ENCODE data around the gene CPNE7. TPM values are rescaled to one million over a fixed set of nuclear protein-coding genes. Genes with fewer than 3 reads are reported as not detected.

Gene CPNE7
- total and polyA plus RNA-seq, 8 donors = 0.92 to 6.2 (median 1.8) TPM; not detected in 1

DNA sequence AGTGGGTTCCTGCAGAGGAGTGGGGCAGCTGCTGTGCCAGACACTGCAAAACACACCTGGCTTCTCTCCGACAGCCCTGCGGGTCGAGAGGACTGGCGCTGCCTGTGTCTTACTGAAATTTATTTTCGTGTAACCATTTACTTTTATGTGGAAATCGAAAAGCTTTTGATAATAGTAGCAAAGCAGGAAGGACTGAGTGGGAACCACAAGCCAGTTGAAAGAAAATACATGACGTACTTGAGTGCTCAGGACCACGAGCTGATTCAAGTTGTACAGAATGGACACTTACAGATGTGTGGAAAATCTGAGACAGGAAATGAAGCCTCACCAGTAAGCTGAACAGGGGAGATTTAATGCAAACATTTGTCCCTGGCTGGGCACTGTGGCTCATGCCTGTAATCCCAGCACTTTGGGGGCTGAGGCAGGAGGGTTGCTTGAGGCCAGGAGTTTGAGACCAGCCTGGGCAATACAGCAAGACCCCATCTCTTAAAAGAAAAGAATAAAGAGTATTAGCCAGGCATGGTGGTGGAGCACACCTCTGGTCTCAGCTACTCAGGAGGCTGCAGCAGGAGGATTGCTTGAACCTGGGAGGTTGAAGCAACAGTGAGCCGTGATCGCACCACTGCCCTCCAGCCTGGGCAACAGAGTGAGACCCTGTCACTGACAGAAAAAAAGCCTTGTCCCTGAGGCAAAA lies 26.4 kb upstream of the CPNE7 start:
- 82 to 91% (median 90%) methylated on average over 10 of the region's 10 CpGs for WGBS, 5 donors
- no peak overlapping the region for H3K4me3 ChIP-seq
- no peak for DNase-seq
- no peak overlapping the region for H3K27ac ChIP-seq
- H3K27me3 ChIP-seq = no peaks in the 10 kb centered on the region
- peaks cover 48 to 100% (median 100%) of the 10 kb centered on the region in 4 donors for H3K36me3 ChIP-seq
- intact Hi-C loops (cut with DNase I; ENCODE audit: low total_unique reads) = no loop called here
- H3K9me3 ChIP-seq = no peaks in the 10 kb centered on the region
- peaks cover 0 to 19% (median 15%) of the 10 kb centered on the region in 4 donors for H3K4me1 ChIP-seq
- TF ChIP-seq, protein P1, sequence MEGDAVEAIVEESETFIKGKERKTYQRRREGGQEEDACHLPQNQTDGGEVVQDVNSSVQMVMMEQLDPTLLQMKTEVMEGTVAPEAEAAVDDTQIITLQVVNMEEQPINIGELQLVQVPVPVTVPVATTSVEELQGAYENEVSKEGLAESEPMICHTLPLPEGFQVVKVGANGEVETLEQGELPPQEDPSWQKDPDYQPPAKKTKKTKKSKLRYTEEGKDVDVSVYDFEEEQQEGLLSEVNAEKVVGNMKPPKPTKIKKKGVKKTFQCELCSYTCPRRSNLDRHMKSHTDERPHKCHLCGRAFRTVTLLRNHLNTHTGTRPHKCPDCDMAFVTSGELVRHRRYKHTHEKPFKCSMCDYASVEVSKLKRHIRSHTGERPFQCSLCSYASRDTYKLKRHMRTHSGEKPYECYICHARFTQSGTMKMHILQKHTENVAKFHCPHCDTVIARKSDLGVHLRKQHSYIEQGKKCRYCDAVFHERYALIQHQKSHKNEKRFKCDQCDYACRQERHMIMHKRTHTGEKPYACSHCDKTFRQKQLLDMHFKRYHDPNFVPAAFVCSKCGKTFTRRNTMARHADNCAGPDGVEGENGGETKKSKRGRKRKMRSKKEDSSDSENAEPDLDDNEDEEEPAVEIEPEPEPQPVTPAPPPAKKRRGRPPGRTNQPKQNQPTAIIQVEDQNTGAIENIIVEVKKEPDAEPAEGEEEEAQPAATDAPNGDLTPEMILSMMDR (IDR thresholded peaks at IDR 0.05) = no peak
- TF ChIP-seq EP300 (IDR thresholded peaks at IDR 0.05) = no peak
- no peak for TF ChIP-seq POLR2AphosphoS5 (IDR thresholded peaks at IDR 0.05)
- no peak for TF ChIP-seq POLR2A (IDR thresholded peaks at IDR 0.05)

DNA sequence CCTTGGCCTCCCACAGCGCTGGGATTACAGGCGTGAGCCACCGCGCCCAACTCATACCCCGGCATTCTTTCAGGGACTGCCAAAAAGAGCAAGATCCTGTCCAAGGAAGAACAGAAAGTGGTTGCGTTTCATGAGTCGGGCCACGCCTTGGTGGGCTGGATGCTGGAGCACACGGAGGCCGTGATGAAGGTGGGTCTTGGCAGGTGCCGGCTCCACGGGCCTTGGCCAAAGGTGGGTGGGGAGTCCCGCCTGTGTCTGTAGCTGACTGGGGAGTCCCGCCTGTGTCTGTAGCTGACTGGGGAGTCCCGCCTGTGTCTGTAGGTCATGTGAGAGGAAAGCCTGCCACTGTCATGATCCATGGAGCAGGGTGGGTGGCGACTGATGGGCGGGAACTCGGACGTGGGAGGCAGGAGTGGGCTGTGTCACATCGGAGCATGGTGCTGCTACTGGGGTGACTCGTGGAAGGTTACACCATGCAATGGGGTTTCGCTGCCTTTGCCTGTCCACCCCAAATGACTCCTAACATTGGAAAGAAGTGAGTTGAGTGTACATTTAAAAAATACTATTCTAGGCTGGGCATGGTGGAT lies 25.0 kb upstream of the CPNE7 start:
- WGBS, 5 donors = 89 to 94% (median 92%) methylated on average over 19 to 22 of the region's 22 CpGs

DNA sequence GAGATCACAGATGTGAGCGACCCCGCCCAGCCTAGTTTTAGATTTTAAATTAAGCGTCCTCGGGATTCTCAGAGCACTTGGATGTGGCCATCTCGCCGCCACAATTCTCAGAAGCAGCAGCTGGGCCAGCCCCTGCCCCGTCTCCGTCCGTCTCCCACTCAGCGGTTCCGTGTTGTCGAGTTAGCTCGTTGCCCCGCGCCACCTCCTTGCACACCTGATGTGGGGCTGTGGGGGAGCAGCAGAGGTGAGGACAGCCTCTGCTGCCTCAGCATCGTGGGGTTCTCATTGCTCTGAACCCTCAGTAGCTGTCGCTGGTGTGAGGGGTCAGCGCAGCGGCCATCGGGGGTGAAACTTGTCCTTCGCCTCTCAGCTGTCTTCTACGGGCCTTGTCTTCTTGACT lies 23.2 kb upstream of the CPNE7 start:
- no peaks in the 10 kb centered on the region for H3K27me3 ChIP-seq
- TF ChIP-seq EP300 (IDR thresholded peaks at IDR 0.05) = no peak
- TF ChIP-seq POLR2A (IDR thresholded peaks at IDR 0.05) = no peak
- TF ChIP-seq, protein P1 (IDR thresholded peaks at IDR 0.05) = no peak
- TF ChIP-seq POLR2AphosphoS5 (IDR thresholded peaks at IDR 0.05) = no peak
- peaks cover 54 to 100% (median 100%) of the 10 kb centered on the region in 4 donors for H3K36me3 ChIP-seq
- H3K27ac ChIP-seq = no peak overlapping the region
- no peak overlapping the region for H3K4me3 ChIP-seq
- peaks cover 0 to 5% (median 0%) of the 10 kb centered on the region in 4 donors for H3K4me1 ChIP-seq
- no peak for DNase-seq
- intact Hi-C loops (cut with DNase I; ENCODE audit: low total_unique reads) = no loop called here
- no peaks in the 10 kb centered on the region for H3K9me3 ChIP-seq
- WGBS, 5 donors = 94 to 96% (median 95%) methylated on average over 22 of the region's 22 CpGs

More for the DNA sequence above, 25.0 kb upstream of the CPNE7 start:
- DNase-seq = no peak
- Histone ChIP-seq H3K4me1 (peaks cover 0 to 11% (median 9%) of the 10 kb centered on the region in 4 donors), H3K36me3 (peaks cover 53 to 100% (median 100%) of the 10 kb centered on the region in 4 donors), H3K4me3 (no peak overlapping the region), H3K27me3 (no peaks in the 10 kb centered on the region), H3K27ac (no peak overlapping the region), H3K9me3 (no peaks in the 10 kb centered on the region)
- TF ChIP-seq EP300 (IDR thresholded peaks at IDR 0.05) (no peak), POLR2AphosphoS5 (IDR thresholded peaks at IDR 0.05) (no peak), POLR2A (IDR thresholded peaks at IDR 0.05) (no peak)
- TF ChIP-seq, protein P1 (IDR thresholded peaks at IDR 0.05) = no peak
- intact Hi-C loops (cut with DNase I; ENCODE audit: low total_unique reads) = no loop called here

DNA sequence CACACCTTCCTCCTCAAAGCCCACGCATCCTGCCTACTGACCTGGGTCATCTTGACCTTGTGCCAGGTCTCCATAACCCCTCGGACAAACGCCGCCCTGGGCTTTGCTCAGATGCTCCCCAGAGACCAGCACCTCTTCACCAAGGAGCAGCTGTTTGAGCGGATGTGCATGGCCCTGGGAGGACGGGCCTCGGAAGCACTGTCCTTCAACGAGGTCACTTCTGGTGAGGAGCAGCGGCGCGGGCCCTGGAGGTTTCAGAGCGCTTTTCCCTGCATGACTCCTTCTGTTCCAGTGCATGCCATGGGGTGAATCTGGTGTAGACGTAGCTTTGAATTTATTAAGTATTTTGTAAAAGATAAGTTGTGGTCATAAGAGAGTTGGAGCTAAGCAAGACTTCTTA lies 22.6 kb upstream of the CPNE7 start:
- no peak overlapping the region for H3K4me3 ChIP-seq
- TF ChIP-seq POLR2AphosphoS5 (IDR thresholded peaks at IDR 0.05) (no peak), POLR2A (IDR thresholded peaks at IDR 0.05) (no peak), EP300 (IDR thresholded peaks at IDR 0.05) (no peak)
- TF ChIP-seq, protein P1 (IDR thresholded peaks at IDR 0.05) = no peak
- DNase-seq = no peak
- H3K4me1 ChIP-seq = peaks cover 0 to 11% (median 3%) of the 10 kb centered on the region in 4 donors
- no peak overlapping the region for H3K27ac ChIP-seq
- H3K9me3 ChIP-seq = no peaks in the 10 kb centered on the region
- peaks cover 52 to 96% (median 96%) of the 10 kb centered on the region in 4 donors for H3K36me3 ChIP-seq
- intact Hi-C loops (cut with DNase I; ENCODE audit: low total_unique reads) = no loop called here
- 90 to 93% (median 92%) methylated on average over 13 of the region's 13 CpGs for WGBS, 5 donors
- no peaks in the 10 kb centered on the region for H3K27me3 ChIP-seq
